Right cardiac atrium (tissue), 5 donors: ENCODE results near the gene ZNF444. TPM values are rescaled to one million over a fixed set of nuclear protein-coding genes. Genes with fewer than 3 reads are reported as not detected.
A peak's percentile ranks its signal among the peaks of the same experiment; 100 is the strongest.
"Not testable (repeated sequence)": the region's sequence is repeated elsewhere in the genome, so short reads cannot be mapped to it uniquely, and the experiment has no call there.

Source experiments
- ATAC-seq, 2 donors: fragments of 200-7000 bp; cut with Tn5 transposase; one replicate each; pipeline versions ENCODE4 v1.8.0 to v1.9.1; 2020; ENCODE audit warnings: moderate library complexity in 2 of 2, mild to moderate bottlenecking in 1 of 2
- DNase-seq, 3 donors: peaks; one replicate each; pipeline ENCODE4 v3.0.0-alpha.2; 2020
- H3K27ac ChIP-seq: one replicate; pipeline ENCODE4 v1.5.1; 2013; ENCODE audit warnings: mild to moderate bottlenecking, low read length, control low read depth, moderate library complexity
- H3K27me3 ChIP-seq: one replicate; pipeline ENCODE4 v1.6.1; 2013; ENCODE audit not compliant: control insufficient read depth, insufficient read depth
- H3K4me1 ChIP-seq: one replicate; pipeline ENCODE4 v1.6.1; 2013; ENCODE audit warnings: low read length; ENCODE audit not compliant: control insufficient read depth, insufficient read depth
- H3K4me3 ChIP-seq: one replicate; pipeline ENCODE4 v1.5.1; 2013; ENCODE audit warnings: low read length, control low read depth
- H3K9me3 ChIP-seq: one replicate; pipeline ENCODE4 v1.6.1; 2013; ENCODE audit warnings: low read length; ENCODE audit not compliant: control insufficient read depth
- WGBS: extraction: QIAGEN DNeasy Blood & Tissue Kit; methylation state at CpG from one replicate; pipeline ENCODE4 v1.1.7; 2013; 5-methylcytosine and 5-hydroxymethylcytosine counted together
- intact Hi-C, 4 donors: fragments of 100-400 bp; cut with DNase I; formaldehyde crosslinking; loops; one replicate each; pipeline versions ENCODE4 v1.11.0 to v1.14.0; 2022 to 2023
- polyA plus RNA-seq: library from polyadenylated mRNA; stranded (reverse); fragments of 200-250 nt; gene quantifications from one replicate; pipeline ENCODE4 v1.2.3, GENCODE V29; 2013
- total RNA-seq, 4 donors: library from RNA; stranded (reverse); fragmentation: NEBNext Ultra II Directional; extraction: Animal tissue kit (Norgen Biotek cat#: 25700); gene quantifications; one replicate each; pipeline ENCODE4 v1.2.1, GENCODE V29; 2021
- donor health status: healthy with polysubstance abuse.
- donor health status: DM: no; HTN: yes; CAD: no.
- donor health status: DM: no; HTN: no; CAD: no.
- donor health status: DM: no; HTN: yes; CAD: no; lungs with severe emphysema.
- donor health status: DM: yes; HTN: yes; CAD: no.

Gene ZNF444
- total and polyA plus RNA-seq, 5 donors: 19.3 to 29.3 (median 22.1) TPM

- ATAC-seq (no peak), DNase-seq (peak in 1 of 3 donors; percentile 56)
- Histone ChIP-seq H3K9me3 (no peaks in the 10 kb centered on the region), H3K4me1 (no peaks in the 10 kb centered on the region), H3K27ac (no peak overlapping the region), H3K4me3 (no peak overlapping the region), H3K27me3 (no peaks in the 10 kb centered on the region)
- intact Hi-C loops: loop anchor here in 1 of 4 donors (10.0 kb wide), 1 partner anchor 55 kb away; no protein-coding TSS in a partner anchor
- 97% methylated on average over 69 of the region's 69 CpGs for WGBS
Observed at GRCh38 chr19:56159622-56160271, 18.7 kb downstream of the ZNF444 start.

GRCh38 chr19:56161534-56161933 is 20.4 kb downstream of the ZNF444 start:
- no peak for DNase-seq
- no peak overlapping the region for H3K27ac ChIP-seq
- H3K9me3 ChIP-seq: no peaks in the 10 kb centered on the region
- 92% methylated on average over 11 of the region's 11 CpGs for WGBS
- H3K27me3 ChIP-seq: no peaks in the 10 kb centered on the region
- H3K4me1 ChIP-seq: no peaks in the 10 kb centered on the region
- ATAC-seq: no peak
- intact Hi-C loops: no loop called here
- H3K4me3 ChIP-seq: no peak overlapping the region

DNA sequence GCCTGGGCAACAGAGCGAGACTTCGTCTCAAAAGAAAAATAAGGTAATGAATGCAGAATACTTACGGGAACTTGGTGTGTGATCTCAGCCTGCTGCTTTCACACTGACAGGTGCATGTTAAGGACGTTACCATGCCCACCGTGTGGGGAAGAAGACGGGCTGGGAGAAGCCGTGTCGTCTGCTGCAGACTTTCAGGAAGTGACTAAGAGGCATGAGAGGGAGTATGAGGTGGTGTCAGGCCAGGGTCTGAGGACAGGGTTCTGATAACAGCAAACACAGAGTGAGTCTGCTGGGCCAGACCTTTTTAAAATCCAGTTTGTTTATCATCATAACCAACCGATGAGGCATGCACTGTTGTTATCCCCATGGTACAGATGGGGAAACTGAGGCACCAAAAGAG is 21.2 kb downstream of the ZNF444 start:
- ATAC-seq: no peak
- intact Hi-C loops: no loop called here
- 55% methylated on average over 9 of the region's 9 CpGs for WGBS

DNA sequence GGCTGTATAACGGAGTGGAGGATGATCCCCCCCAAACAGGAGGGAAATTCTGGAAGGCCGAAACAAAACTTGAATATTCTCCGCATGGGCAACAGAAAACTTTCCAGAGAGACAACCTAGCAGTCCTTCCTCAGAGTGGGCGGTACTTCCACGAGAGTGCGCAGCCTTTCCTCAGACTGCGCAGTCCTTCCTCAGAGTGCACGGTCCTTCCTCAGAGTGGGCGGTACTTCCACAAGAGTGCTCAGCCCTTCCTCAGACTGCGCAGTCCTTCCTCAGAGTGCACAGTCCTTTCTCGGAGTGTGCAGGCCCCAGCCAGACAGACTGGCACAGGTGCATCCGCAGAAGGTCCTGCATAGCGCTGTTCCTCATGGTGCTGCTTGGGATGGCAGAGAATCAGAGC is 22.0 kb downstream of the ZNF444 start:
- Histone ChIP-seq H3K4me1 (no peaks in the 10 kb centered on the region), H3K4me3 (no peak overlapping the region), H3K27me3 (no peaks in the 10 kb centered on the region), H3K9me3 (no peaks in the 10 kb centered on the region), H3K27ac (no peak overlapping the region)
- WGBS: 87% methylated on average over 13 of the region's 13 CpGs
- no peak for DNase-seq
- intact Hi-C loops: no loop called here
- peak in 1 of 2 donors; percentile 10 for ATAC-seq

More for the DNA sequence above, 21.2 kb downstream of the ZNF444 start:
- Histone ChIP-seq H3K4me3 (no peak overlapping the region), H3K4me1 (no peaks in the 10 kb centered on the region), H3K9me3 (no peaks in the 10 kb centered on the region), H3K27ac (no peak overlapping the region), H3K27me3 (no peaks in the 10 kb centered on the region)
- DNase-seq: no peak

GRCh38 chr19:56167064-56167578 is 26.0 kb downstream of the ZNF444 start:
- Histone ChIP-seq H3K9me3 (no peaks in the 10 kb centered on the region), H3K27me3 (no peaks in the 10 kb centered on the region), H3K4me3 (no peak overlapping the region), H3K27ac (no peak overlapping the region), H3K4me1 (no peaks in the 10 kb centered on the region)
- 37% methylated on average over 7 of the region's 7 CpGs for WGBS
- intact Hi-C loops: no loop called here
- no peak for DNase-seq
- no peak for ATAC-seq

GRCh38 chr19:56170261-56170660 is 29.2 kb downstream of the ZNF444 start:
- no peak overlapping the region for H3K4me3 ChIP-seq
- DNase-seq (no peak), ATAC-seq (peak in 1 of 2 donors; percentile 39)
- H3K9me3 ChIP-seq: no peaks in the 10 kb centered on the region
- no peak overlapping the region for H3K27ac ChIP-seq
- H3K27me3 ChIP-seq: no peaks in the 10 kb centered on the region
- 56% methylated on average over 14 of the region's 14 CpGs for WGBS
- H3K4me1 ChIP-seq: no peaks in the 10 kb centered on the region
- intact Hi-C loops: loop anchor here in 3 of 4 donors (5.0 kb wide), 2 partner anchors 93 to 103 kb away; no protein-coding TSS in a partner anchor

GRCh38 chr19:56174086-56174485 is 33.0 kb downstream of the ZNF444 start:
- Histone ChIP-seq H3K9me3 (no peaks in the 10 kb centered on the region), H3K4me3 (no peak overlapping the region), H3K27me3 (no peaks in the 10 kb centered on the region), H3K4me1 (no peaks in the 10 kb centered on the region), H3K27ac (no peak overlapping the region)
- 7% methylated on average over 9 of the region's 9 CpGs for WGBS
- ATAC-seq (no peak), DNase-seq (no peak)
- intact Hi-C loops: loop anchor here in 3 of 4 donors (5.0 kb wide), 2 partner anchors 97 to 107 kb away; no protein-coding TSS in a partner anchor

DNA sequence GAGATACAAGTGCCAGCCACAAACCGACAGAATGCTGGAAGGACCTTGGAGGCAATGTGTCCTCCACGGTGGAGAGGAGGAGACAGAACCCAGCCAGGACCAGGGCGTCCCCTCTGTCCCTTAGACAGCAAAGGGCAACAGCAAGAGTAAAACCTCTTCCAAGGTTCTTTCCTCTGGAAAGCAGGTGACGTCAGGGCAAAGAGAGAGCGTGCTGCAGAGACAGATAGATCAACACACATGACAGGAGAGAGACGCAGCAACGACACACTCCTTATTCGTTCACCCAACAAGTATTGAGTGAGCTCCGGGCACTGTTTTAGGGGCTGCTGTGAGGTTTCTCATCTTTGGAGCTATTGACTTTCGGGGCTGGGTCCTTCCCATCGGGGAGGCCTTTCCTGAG is 33.5 kb downstream of the ZNF444 start:
- WGBS: 40% methylated on average over 11 of the region's 11 CpGs
- intact Hi-C loops: loop anchor here in 3 of 4 donors (5.0 kb wide), 2 partner anchors 97 to 107 kb away; no protein-coding TSS in a partner anchor
- no peaks in the 10 kb centered on the region for H3K9me3 ChIP-seq
- no peak overlapping the region for H3K4me3 ChIP-seq
- no peak for DNase-seq
- no peak for ATAC-seq
- H3K27ac ChIP-seq: no peak overlapping the region
- H3K4me1 ChIP-seq: no peaks in the 10 kb centered on the region
- H3K27me3 ChIP-seq: no peaks in the 10 kb centered on the region

GRCh38 chr19:56175861-56176307 is 34.8 kb downstream of the ZNF444 start, which contains the start of gene GALP:
GALP (plus strand) TSS chr19:56176008; CDS start chr19:56177109, 1,101 bp downstream.
- 49% methylated on average over 15 of the region's 15 CpGs for WGBS
- H3K4me1 ChIP-seq, H3K4me3 ChIP-seq, H3K9me3 ChIP-seq, H3K27me3 ChIP-seq, ATAC-seq, H3K27ac ChIP-seq, intact Hi-C loops, DNase-seq: not testable (repeated sequence)

DNA sequence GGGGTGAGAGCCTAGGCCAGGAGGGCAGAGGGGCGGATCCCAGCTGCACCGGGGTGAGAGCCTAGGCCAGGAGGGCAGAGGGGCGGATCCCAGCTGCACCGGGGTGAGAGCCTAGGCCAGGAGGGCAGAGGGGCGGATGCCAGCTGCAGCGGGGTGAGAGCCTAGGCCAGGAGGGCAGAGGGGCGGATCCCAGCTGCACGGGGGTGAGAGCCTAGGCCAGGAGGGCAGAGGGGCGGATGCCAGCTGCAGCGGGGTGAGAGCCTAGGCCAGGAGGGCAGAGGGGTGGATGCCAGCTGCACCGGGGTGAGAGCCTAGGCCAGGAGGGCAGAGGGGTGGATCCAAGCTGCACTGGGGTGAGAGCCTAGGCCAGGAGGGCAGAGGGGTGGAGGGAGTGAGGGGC is 35.2 kb downstream of the ZNF444 start:
- H3K27me3 ChIP-seq, intact Hi-C loops, DNase-seq, H3K4me1 ChIP-seq, H3K4me3 ChIP-seq, H3K9me3 ChIP-seq, H3K27ac ChIP-seq, ATAC-seq: not testable (repeated sequence)
- 72% methylated on average over 10 of the region's 11 CpGs for WGBS

DNA sequence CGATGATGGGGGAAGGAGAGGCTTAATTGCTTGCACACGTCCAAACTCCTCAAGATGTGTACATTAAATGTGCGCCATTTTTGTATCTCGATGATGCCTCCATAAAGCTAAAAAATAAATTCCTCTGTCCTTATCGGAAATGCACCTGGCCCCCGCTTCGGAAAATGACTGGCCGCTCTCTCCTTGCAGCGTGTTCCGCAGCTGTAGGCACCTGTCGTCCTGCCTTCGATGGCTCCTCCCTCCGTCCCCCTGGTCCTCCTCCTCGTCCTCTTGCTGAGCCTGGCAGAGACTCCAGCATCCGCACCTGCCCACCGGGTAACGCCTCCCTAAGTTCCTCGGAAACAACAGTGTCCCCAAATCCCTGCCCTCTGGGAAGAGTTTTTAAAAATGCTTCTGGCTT is 35.8 kb downstream of the ZNF444 start:
- Histone ChIP-seq H3K4me1 (no peaks in the 10 kb centered on the region), H3K4me3 (no peak overlapping the region), H3K9me3 (no peaks in the 10 kb centered on the region), H3K27ac (no peak overlapping the region), H3K27me3 (no peaks in the 10 kb centered on the region)
- ATAC-seq: no peak
- no peak for DNase-seq
- 78% methylated on average over 18 of the region's 18 CpGs for WGBS
- intact Hi-C loops: no loop called here
